HepG2 (cell line): ENCODE data around the gene TDRD10. TPM values are rescaled to one million over a fixed set of nuclear protein-coding genes. Genes with fewer than 3 reads are reported as not detected.
A peak's percentile ranks its signal among the peaks of the same experiment; 100 is the strongest.

Experiments used
- DMTF1 ChIP-seq: sonication (generic); formaldehyde crosslinking; IDR thresholded peaks from 2 replicates; pipeline ENCODE4 v1.4.0; 2020; ENCODE audit warnings: mild to moderate bottlenecking, missing genetic modification reagents
- ETV5 ChIP-seq: IDR thresholded peaks from 2 replicates; pipeline ENCODE4 v1.6.1; 2018; ENCODE audit warnings: missing biosample characterization, missing genetic modification reagents, inconsistent platforms, borderline replicate concordance
- HNRNPL ChIP-seq: fragments of 200-400 bp; formaldehyde crosslinking; IDR thresholded peaks from 2 replicates; pipeline ENCODE4 v1.6.1; 2017; ENCODE audit warnings: mild to moderate bottlenecking, low read depth, low read length
- PAWR ChIP-seq: sonication (generic); formaldehyde crosslinking; IDR thresholded peaks from 2 replicates; pipeline ENCODE4 v1.4.0; 2020; ENCODE audit warnings: missing genetic modification reagents, mild to moderate bottlenecking, borderline replicate concordance
- RFXANK ChIP-seq: IDR thresholded peaks from 2 replicates; pipeline ENCODE4 v1.6.1; 2016
- SP4 ChIP-seq: sonication (generic); formaldehyde crosslinking; IDR thresholded peaks from 2 replicates; pipeline ENCODE4 v1.8.1; 2023; ENCODE audit warnings: mild to moderate bottlenecking, missing genetic modification reagents
- TMF1 ChIP-seq: sonication (generic); formaldehyde crosslinking; IDR thresholded peaks from 2 replicates; pipeline ENCODE4 v1.8.1; 2022; ENCODE audit warnings: low read depth, missing genetic modification reagents
- ZBTB25 ChIP-seq: IDR thresholded peaks from 2 replicates; pipeline ENCODE4 v1.6.1; 2018; ENCODE audit warnings: missing genetic modification reagents
- ZBTB33 ChIP-seq: sonication (generic); formaldehyde crosslinking; IDR thresholded peaks from 2 replicates; pipeline ENCODE4 v1.4.0; 2020; ENCODE audit warnings: missing genetic modification reagents
- ZNF44 ChIP-seq: sonication (generic); formaldehyde crosslinking; IDR thresholded peaks from 2 replicates; pipeline ENCODE4 v1.5.1; 2020; ENCODE audit warnings: mild to moderate bottlenecking, missing genetic modification reagents
- ZNF720 ChIP-seq: sonication (generic); formaldehyde crosslinking; IDR thresholded peaks from 2 replicates; pipeline ENCODE4 v1.4.0; 2020; ENCODE audit warnings: missing genetic modification reagents
- ZNF747 ChIP-seq: sonication (generic); formaldehyde crosslinking; IDR thresholded peaks from 2 replicates; pipeline ENCODE4 v1.8.1; 2023; ENCODE audit warnings: missing genetic modification reagents, mild to moderate bottlenecking, borderline replicate concordance
- ZNF850 ChIP-seq: sonication (generic); formaldehyde crosslinking; conservative IDR thresholded peaks from 2 replicates; pipeline ENCODE4 v1.9.0; 2021; ENCODE audit warnings: mild to moderate bottlenecking, missing genetic modification reagents
- ZSCAN31 ChIP-seq: sonication (generic); formaldehyde crosslinking; IDR thresholded peaks from 2 replicates; pipeline ENCODE4 v1.5.0; 2020; ENCODE audit warnings: low read depth, mild to moderate bottlenecking, missing genetic modification reagents
- polyA plus RNA-seq, 8 experiments: library from polyadenylated mRNA; depleted of rRNA in 3 of 8; stranded (reverse) in 7 of 8; unstranded in 1 of 8; fragments of >200 nt; fragmentation: Illumina TruSeq in 4 of 8; extraction: Trizol in 4 of 8; gene quantifications; 2 replicates each; pipeline versions ENCODE4 v1.2.1 to v1.2.3, GENCODE V29; 2011 to 2016; ENCODE audit warnings: low read depth in 4 of 8, missing spikeins in 1 of 8, mixed read lengths in 1 of 8; ENCODE audit not compliant: insufficient read depth in 1 of 8
- total RNA-seq, 5 experiments: library from RNA; depleted of rRNA; stranded (reverse); fragments of >200 nt; fragmentation: Illumina TruSeq; extraction: Trizol; gene quantifications; 2 replicates each; pipeline ENCODE4 v1.2.3, GENCODE V29; 2016; ENCODE audit warnings: low read depth in 1 of 5
- TF ChIP-seq, protein P1 (sequence below): sonication (generic); formaldehyde crosslinking; IDR thresholded peaks from 2 replicates; pipeline ENCODE4 v1.4.0; 2020; ENCODE audit warnings: missing genetic modification reagents, borderline replicate concordance
- TF ChIP-seq, protein P2 (sequence below): sonication (generic); formaldehyde crosslinking; IDR thresholded peaks from 2 replicates; pipeline ENCODE4 v1.5.0; 2020; ENCODE audit warnings: mild to moderate bottlenecking, missing genetic modification reagents, moderate library complexity

The TDRD10 gene
- total and polyA plus RNA-seq, 2 of the 13 experiments (the other 11 are each of a cell fraction or from before 2014, with no cell fraction given), result not detected

DNA sequence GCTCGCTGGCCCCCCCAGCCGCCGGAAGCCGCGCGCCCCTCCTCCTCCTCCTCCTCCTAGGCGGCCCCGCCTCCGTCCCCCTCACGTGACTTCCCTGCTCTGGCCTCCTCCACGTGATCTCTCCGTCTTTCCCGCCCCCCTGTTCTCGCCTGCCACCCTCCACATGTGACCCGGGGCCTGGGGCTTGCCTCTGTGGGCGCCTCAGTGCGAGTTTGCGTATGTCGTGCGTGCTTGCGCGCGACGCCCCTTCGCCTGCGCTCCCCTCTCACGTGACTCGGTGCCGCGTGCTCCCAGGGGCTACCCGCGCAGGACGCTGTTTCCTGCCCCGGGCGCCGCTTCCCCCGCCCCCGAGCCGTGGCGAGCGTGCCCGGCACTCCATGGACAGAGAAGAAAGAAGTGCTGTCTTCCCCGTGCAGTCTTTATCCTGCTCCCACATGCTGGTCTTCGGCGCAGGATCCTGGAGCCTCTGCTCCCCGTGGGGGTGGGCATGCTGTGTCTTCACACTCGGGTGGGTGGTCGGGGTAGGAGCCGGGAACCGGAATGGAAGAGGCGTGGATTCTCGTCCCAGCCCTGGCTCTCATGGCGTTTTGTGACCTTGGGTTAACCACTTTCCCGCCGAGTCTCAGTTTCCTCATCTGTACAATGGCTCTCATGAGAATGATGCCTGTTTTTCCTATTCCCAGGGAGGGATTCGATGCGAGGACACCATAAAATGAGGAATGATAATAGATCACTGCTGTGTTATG is 56.9 kb downstream of the TDRD10 start (continued):
- TF ChIP-seq, protein P1, sequence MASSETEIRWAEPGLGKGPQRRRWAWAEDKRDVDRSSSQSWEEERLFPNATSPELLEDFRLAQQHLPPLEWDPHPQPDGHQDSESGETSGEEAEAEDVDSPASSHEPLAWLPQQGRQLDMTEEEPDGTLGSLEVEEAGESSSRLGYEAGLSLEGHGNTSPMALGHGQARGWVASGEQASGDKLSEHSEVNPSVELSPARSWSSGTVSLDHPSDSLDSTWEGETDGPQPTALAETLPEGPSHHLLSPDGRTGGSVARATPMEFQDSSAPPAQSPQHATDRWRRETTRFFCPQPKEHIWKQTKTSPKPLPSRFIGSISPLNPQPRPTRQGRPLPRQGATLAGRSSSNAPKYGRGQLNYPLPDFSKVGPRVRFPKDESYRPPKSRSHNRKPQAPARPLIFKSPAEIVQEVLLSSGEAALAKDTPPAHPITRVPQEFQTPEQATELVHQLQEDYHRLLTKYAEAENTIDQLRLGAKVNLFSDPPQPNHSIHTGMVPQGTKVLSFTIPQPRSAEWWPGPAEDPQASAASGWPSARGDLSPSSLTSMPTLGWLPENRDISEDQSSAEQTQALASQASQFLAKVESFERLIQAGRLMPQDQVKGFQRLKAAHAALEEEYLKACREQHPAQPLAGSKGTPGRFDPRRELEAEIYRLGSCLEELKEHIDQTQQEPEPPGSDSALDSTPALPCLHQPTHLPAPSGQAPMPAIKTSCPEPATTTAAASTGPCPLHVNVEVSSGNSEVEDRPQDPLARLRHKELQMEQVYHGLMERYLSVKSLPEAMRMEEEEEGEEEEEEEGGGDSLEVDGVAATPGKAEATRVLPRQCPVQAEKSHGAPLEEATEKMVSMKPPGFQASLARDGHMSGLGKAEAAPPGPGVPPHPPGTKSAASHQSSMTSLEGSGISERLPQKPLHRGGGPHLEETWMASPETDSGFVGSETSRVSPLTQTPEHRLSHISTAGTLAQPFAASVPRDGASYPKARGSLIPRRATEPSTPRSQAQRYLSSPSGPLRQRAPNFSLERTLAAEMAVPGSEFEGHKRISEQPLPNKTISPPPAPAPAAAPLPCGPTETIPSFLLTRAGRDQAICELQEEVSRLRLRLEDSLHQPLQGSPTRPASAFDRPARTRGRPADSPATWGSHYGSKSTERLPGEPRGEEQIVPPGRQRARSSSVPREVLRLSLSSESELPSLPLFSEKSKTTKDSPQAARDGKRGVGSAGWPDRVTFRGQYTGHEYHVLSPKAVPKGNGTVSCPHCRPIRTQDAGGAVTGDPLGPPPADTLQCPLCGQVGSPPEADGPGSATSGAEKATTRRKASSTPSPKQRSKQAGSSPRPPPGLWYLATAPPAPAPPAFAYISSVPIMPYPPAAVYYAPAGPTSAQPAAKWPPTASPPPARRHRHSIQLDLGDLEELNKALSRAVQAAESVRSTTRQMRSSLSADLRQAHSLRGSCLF (CRISPR knock-in tag), result peak; percentile 86; the same call in 1 of the 2 replicates
- 0 out of 2 replicates have a peak, but pooled peaks have one; percentile 58 for TF ChIP-seq ZNF850 (CRISPR knock-in tag)
- peak; percentile 97 for TF ChIP-seq SP4 (CRISPR knock-in tag)
- TF ChIP-seq ZBTB25 (CRISPR knock-in tag), result peak; percentile 53; the same call in 1 of the 2 replicates
- 0 out of 2 replicates have a peak, but pooled peaks have one; percentile 16 for TF ChIP-seq HNRNPL
- TF ChIP-seq DMTF1 (CRISPR knock-in tag), result peak; percentile 97
- TF ChIP-seq TMF1 (CRISPR knock-in tag), result peak; percentile 96
- peak; percentile 72; the same call in 1 of the 2 replicates for TF ChIP-seq ZBTB33 (CRISPR knock-in tag)
- TF ChIP-seq ZSCAN31, result peak; percentile 98
- peak; percentile 16; the same call in 1 of the 2 replicates for TF ChIP-seq ETV5 (CRISPR knock-in tag)
- TF ChIP-seq PAWR (CRISPR knock-in tag), result peak; percentile 89; the same call in 1 of the 2 replicates
- TF ChIP-seq RFXANK (CRISPR knock-in tag), result 0 out of 2 replicates have a peak, but pooled peaks have one; percentile 33
- TF ChIP-seq ZNF747 (CRISPR knock-in tag), result peak; percentile 100
- TF ChIP-seq, protein P2, sequence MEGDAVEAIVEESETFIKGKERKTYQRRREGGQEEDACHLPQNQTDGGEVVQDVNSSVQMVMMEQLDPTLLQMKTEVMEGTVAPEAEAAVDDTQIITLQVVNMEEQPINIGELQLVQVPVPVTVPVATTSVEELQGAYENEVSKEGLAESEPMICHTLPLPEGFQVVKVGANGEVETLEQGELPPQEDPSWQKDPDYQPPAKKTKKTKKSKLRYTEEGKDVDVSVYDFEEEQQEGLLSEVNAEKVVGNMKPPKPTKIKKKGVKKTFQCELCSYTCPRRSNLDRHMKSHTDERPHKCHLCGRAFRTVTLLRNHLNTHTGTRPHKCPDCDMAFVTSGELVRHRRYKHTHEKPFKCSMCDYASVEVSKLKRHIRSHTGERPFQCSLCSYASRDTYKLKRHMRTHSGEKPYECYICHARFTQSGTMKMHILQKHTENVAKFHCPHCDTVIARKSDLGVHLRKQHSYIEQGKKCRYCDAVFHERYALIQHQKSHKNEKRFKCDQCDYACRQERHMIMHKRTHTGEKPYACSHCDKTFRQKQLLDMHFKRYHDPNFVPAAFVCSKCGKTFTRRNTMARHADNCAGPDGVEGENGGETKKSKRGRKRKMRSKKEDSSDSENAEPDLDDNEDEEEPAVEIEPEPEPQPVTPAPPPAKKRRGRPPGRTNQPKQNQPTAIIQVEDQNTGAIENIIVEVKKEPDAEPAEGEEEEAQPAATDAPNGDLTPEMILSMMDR (CRISPR knock-in tag), result 0 out of 2 replicates have a peak, but pooled peaks have one; percentile 19
- no peak for TF ChIP-seq ZNF720 (CRISPR knock-in tag)
- TF ChIP-seq ZNF44, result peak; percentile 65; the same call in 1 of the 2 replicates
